ENCODE results near the gene RGN.
"Not testable (repeated sequence)": the region's sequence is repeated elsewhere in the genome, so short reads cannot be mapped to it uniquely, and the experiment has no call there.

The RGN gene

DNA sequence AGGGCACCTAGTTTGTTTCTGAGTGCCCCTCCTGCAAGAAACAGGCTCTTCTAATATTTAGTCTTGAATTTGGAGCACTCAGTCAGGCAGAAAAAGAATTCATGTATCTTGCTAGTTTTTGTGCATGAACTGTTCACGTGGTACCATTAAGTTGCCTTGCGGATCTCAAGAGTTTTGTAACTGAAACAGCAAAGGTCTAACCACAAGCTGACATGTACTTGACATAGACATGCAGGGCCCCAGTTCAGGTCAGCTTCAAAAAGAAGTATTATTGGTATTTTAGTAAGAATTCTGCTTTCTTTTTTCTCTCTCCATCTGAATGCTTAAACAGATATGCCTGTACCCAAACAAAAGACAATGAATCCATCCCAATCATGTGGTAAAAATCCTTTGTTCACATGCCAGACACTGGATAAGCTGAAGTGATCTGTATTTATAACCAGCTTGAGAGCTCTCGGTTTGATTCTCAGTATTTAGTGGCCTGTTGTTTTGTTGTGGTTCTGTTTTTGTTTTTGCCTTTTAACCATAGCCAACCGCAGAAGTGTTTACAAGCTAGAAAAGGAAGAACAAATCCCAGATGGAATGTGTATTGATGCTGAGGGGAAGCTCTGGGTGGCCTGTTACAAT lies 13.0 kb downstream of the RGN start:
- H3K9me3 ChIP-seq (ENCODE audit: control insufficient read depth, insufficient read depth, low read length), result no peaks in the 10 kb centered on the region
- H3K4me1 ChIP-seq (ENCODE audit: control insufficient read depth, insufficient read depth, low read length), result peaks cover 5% of the 10 kb centered on the region
- H3K36me3 ChIP-seq (ENCODE audit: control insufficient read depth, insufficient read depth, low read length), result no peaks in the 10 kb centered on the region
- H3K27me3 ChIP-seq (ENCODE audit: control insufficient read depth, insufficient read depth, low read length), result no peaks in the 10 kb centered on the region
- no peak overlapping the region for H3K4me3 ChIP-seq (ENCODE audit: low read depth, low read length)
- H3K9ac ChIP-seq (ENCODE audit: low read depth, low read length), result no peak overlapping the region

GRCh38 chrX:47093248-47093647 lies 15.0 kb downstream of the RGN start:
- Histone ChIP-seq H3K4me1 (ENCODE audit: control insufficient read depth, insufficient read depth, low read length) (peaks cover 7% of the 10 kb centered on the region), H3K27me3 (ENCODE audit: control insufficient read depth, insufficient read depth, low read length) (no peaks in the 10 kb centered on the region), H3K9me3 (ENCODE audit: control insufficient read depth, insufficient read depth, low read length) (no peaks in the 10 kb centered on the region)

DNA sequence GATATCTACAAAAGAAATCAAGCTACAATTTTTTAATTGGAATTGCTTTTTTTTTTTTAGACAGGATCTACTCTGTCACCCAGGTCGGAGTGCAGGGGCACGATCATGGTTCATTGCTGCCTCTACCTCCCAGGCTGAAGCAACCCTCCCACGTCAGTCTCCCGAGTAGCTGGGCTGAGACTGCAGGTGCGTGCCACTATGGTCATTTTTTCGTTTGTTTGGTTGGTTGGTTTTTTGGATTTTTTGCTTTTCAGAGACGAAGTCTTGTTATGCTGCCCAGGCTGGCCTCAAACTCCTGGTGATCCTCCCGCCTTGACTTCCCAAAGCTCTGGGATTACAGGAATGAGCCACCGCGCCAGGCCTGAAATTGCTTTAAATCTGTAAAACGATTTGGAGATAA lies 15.6 kb downstream of the RGN start:
- Histone ChIP-seq H3K36me3 (ENCODE audit: control insufficient read depth, insufficient read depth, low read length) (no peaks in the 10 kb centered on the region), H3K4me3 (ENCODE audit: low read depth, low read length) (no peak overlapping the region), H3K4me1 (ENCODE audit: control insufficient read depth, insufficient read depth, low read length) (peaks cover 7% of the 10 kb centered on the region), H3K27me3 (ENCODE audit: control insufficient read depth, insufficient read depth, low read length) (no peaks in the 10 kb centered on the region), H3K9me3 (ENCODE audit: control insufficient read depth, insufficient read depth, low read length) (no peaks in the 10 kb centered on the region), H3K9ac (ENCODE audit: low read depth, low read length) (no peak overlapping the region)

More at GRCh38 chrX:47093248-47093647, 15.0 kb downstream of the RGN start:
- Histone ChIP-seq H3K36me3 (ENCODE audit: control insufficient read depth, insufficient read depth, low read length) (no peaks in the 10 kb centered on the region), H3K9ac (ENCODE audit: low read depth, low read length) (no peak overlapping the region), H3K4me3 (ENCODE audit: low read depth, low read length) (no peak overlapping the region)

- Histone ChIP-seq H3K9ac (ENCODE audit: low read depth, low read length) (no peak overlapping the region), H3K4me1 (ENCODE audit: control insufficient read depth, insufficient read depth, low read length) (peaks cover 3% of the 10 kb centered on the region), H3K36me3 (ENCODE audit: control insufficient read depth, insufficient read depth, low read length) (no peaks in the 10 kb centered on the region), H3K27me3 (ENCODE audit: control insufficient read depth, insufficient read depth, low read length) (no peaks in the 10 kb centered on the region), H3K4me3 (ENCODE audit: low read depth, low read length) (no peak overlapping the region), H3K9me3 (ENCODE audit: control insufficient read depth, insufficient read depth, low read length) (no peaks in the 10 kb centered on the region)
These were observed 18.8 kb downstream of the RGN start for GRCh38 chrX:47097018-47097417.

GRCh38 chrX:47098338-47099094 lies 20.3 kb downstream of the RGN start:
- Histone ChIP-seq H3K9me3 (ENCODE audit: control insufficient read depth, insufficient read depth, low read length) (no peaks in the 10 kb centered on the region), H3K27me3 (ENCODE audit: control insufficient read depth, insufficient read depth, low read length) (no peaks in the 10 kb centered on the region), H3K4me3 (ENCODE audit: low read depth, low read length) (no peak overlapping the region), H3K4me1 (ENCODE audit: control insufficient read depth, insufficient read depth, low read length) (peaks cover 3% of the 10 kb centered on the region), H3K9ac (ENCODE audit: low read depth, low read length) (no peak overlapping the region), H3K36me3 (ENCODE audit: control insufficient read depth, insufficient read depth, low read length) (no peaks in the 10 kb centered on the region)

- no peaks in the 10 kb centered on the region for H3K9me3 ChIP-seq (ENCODE audit: control insufficient read depth, insufficient read depth, low read length)
- H3K4me1 ChIP-seq (ENCODE audit: control insufficient read depth, insufficient read depth, low read length), result peaks cover 3% of the 10 kb centered on the region
- H3K27me3 ChIP-seq (ENCODE audit: control insufficient read depth, insufficient read depth, low read length), result no peaks in the 10 kb centered on the region
These were observed 23.0 kb downstream of the RGN start for GRCh38 chrX:47101206-47101605.

DNA sequence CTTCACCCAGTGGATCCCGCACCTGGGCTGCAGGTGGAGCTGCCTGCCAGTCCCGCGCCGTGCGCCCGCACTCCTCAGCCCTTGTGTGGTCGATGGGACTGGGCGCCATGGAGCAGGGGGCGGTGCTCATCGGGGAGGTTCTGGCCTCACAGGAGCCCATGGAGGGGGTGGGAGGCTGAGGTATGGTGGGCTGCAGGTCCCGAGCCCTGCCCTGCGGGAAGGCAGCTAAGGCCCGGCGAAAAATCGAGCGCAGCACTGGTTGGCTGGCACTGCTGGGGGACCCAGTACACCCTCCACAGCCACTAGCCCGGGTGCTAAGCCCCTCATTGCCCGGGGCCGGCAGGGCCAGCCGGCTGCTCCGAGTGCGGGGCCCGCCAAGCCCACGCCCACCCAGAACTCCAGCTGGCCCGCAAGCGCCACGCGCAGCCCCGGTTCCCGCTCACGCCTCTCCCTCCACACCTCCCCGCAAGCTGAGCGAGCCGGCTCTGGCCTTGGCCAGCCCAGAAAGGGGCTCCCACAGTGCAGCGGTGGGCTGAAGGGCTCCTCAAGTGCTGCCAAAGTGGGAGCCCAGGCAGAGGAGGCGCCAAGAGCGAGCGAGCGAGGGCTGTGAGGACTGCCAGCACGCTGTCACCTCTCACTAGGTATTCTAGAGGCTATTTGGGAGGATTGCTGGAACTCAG lies 32.8 kb downstream of the RGN start:
- not testable (repeated sequence) for H3K4me3 ChIP-seq (ENCODE audit: low read depth, low read length); H3K4me1 ChIP-seq (ENCODE audit: control insufficient read depth, insufficient read depth, low read length); H3K36me3 ChIP-seq (ENCODE audit: control insufficient read depth, insufficient read depth, low read length); H3K9ac ChIP-seq (ENCODE audit: low read depth, low read length); H3K9me3 ChIP-seq (ENCODE audit: control insufficient read depth, insufficient read depth, low read length); H3K27me3 ChIP-seq (ENCODE audit: control insufficient read depth, insufficient read depth, low read length)

More at GRCh38 chrX:47101206-47101605, 23.0 kb downstream of the RGN start:
- Histone ChIP-seq H3K9ac (ENCODE audit: low read depth, low read length) (no peak overlapping the region), H3K36me3 (ENCODE audit: control insufficient read depth, insufficient read depth, low read length) (no peaks in the 10 kb centered on the region), H3K4me3 (ENCODE audit: low read depth, low read length) (no peak overlapping the region)

DNA sequence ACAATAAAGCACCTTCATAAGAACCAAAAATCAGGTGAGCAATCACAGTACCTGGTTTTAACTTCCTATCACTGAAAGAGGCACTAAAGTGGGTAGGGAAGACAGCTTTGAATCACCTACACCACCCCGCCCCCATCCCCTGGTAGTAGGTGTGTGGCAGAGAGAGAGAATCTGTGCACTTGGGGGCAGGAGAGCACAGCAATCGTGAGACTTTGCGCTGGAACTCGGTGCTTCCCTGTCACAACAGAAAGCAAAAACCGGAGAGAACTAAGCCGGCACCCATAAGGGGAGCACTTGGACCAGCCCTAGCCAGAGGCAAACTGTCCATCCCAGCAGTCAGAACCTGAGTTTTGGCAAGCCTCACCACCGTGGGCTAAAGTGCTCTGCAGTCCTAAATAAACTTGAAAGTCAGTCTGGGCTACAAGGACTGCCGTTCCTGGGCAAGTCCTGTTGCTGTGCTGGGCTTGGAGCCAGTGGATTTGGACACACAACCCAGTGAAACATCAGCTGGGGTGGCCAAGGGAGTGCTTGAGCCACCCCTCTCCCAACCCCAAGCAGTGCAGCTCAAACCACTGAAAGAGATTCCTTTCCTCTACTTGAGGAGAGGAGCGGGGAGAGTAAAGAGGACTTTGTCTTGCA lies 34.2 kb downstream of the RGN start:
- no peaks in the 10 kb centered on the region for H3K27me3 ChIP-seq (ENCODE audit: control insufficient read depth, insufficient read depth, low read length)
- no peaks in the 10 kb centered on the region for H3K9me3 ChIP-seq (ENCODE audit: control insufficient read depth, insufficient read depth, low read length)
- peaks cover 2% of the 10 kb centered on the region for H3K4me1 ChIP-seq (ENCODE audit: control insufficient read depth, insufficient read depth, low read length)
- no peaks in the 10 kb centered on the region for H3K36me3 ChIP-seq (ENCODE audit: control insufficient read depth, insufficient read depth, low read length)
- no peak overlapping the region for H3K9ac ChIP-seq (ENCODE audit: low read depth, low read length)
- H3K4me3 ChIP-seq (ENCODE audit: low read depth, low read length), result no peak overlapping the region

DNA sequence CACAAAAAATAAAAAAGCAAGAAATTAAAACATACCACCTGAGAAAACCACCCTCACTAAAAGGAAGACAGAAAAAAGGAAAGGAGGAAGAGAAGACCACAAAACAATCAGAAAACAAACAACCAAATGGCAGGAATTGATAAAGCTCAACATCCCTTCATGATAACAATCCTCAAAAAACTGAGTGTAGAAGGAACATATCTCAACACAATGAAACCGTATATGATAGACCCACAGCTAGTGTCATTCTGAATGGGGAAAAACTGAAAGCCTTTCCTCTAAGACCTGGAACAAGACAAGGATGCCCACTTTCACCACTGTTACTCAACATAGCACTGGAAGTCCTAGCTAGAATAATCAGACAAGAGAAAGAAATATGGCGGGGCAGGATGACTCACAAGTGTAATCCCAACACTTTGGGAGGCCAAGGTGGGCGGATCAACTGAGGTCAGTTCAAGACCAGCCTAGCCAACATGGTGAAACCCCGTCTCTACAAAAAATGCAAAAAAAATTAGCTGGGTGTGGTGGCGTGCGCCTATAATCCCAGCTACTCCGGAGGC lies 38.4 kb downstream of the RGN start:
- H3K9me3 ChIP-seq (ENCODE audit: control insufficient read depth, insufficient read depth, low read length); H3K4me1 ChIP-seq (ENCODE audit: control insufficient read depth, insufficient read depth, low read length); H3K4me3 ChIP-seq (ENCODE audit: low read depth, low read length); H3K9ac ChIP-seq (ENCODE audit: low read depth, low read length); H3K36me3 ChIP-seq (ENCODE audit: control insufficient read depth, insufficient read depth, low read length); H3K27me3 ChIP-seq (ENCODE audit: control insufficient read depth, insufficient read depth, low read length): not testable (repeated sequence)

DNA sequence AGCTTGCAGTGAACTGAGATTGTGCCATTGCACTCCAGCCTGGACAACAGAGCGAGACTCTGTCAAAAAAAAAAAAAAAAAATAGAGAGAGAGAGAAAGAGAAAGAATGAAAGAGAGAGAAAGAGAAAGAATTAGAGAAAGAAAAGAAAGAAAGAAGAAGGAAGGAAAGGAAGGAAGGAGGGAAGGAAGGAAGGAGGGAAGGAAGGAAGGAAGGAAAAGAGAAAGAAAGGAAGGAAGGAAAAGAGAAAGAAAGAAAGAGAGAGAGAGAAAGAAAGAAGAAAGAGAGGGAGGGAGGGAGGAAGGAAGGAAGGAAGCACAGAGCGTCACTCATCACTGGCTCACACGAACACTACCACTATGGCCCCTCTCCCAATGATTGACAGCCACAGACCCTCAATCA lies 46.2 kb downstream of the RGN start:
- not testable (repeated sequence) for H3K4me3 ChIP-seq (ENCODE audit: low read depth, low read length); H3K9ac ChIP-seq (ENCODE audit: low read depth, low read length); H3K27me3 ChIP-seq (ENCODE audit: control insufficient read depth, insufficient read depth, low read length); H3K4me1 ChIP-seq (ENCODE audit: control insufficient read depth, insufficient read depth, low read length); H3K36me3 ChIP-seq (ENCODE audit: control insufficient read depth, insufficient read depth, low read length); H3K9me3 ChIP-seq (ENCODE audit: control insufficient read depth, insufficient read depth, low read length)

GRCh38 chrX:47129157-47129898 lies 51.1 kb downstream of the RGN start:
- H3K27me3 ChIP-seq (ENCODE audit: control insufficient read depth, insufficient read depth, low read length), result no peaks in the 10 kb centered on the region

More at GRCh38 chrX:47129157-47129898, 51.1 kb downstream of the RGN start:
- H3K4me1 ChIP-seq (ENCODE audit: control insufficient read depth, insufficient read depth, low read length), result no peaks in the 10 kb centered on the region
- no peak overlapping the region for H3K9ac ChIP-seq (ENCODE audit: low read depth, low read length)
- no peaks in the 10 kb centered on the region for H3K9me3 ChIP-seq (ENCODE audit: control insufficient read depth, insufficient read depth, low read length)
- H3K36me3 ChIP-seq (ENCODE audit: control insufficient read depth, insufficient read depth, low read length), result no peaks in the 10 kb centered on the region
- peak overlapping the region; percentile 71 for H3K4me3 ChIP-seq (ENCODE audit: low read depth, low read length)

Data from iPS-15b (cell line).